Fibroblast of lung (primary cell): ENCODE results near the gene TACC2.

Experiments
- CTCF ChIP-seq, 2 donors: IDR thresholded peaks in 1 of 2; conservative IDR thresholded peaks in 1 of 2; 1 replicate in 1 of 2; 2 replicates in 1 of 2; pipeline ENCODE4 v1.5.1; 2011 to 2012; ENCODE audit warnings: low read length in 2 of 2, control low read depth in 1 of 2, inconsistent platforms in 1 of 2, low read depth in 1 of 2, mild to moderate bottlenecking in 1 of 2
- EZH2 ChIP-seq: IDR thresholded peaks from 2 replicates; pipeline ENCODE4 v1.5.1; 2012; ENCODE audit warnings: low read length, control low read depth, mild to moderate bottlenecking; ENCODE audit errors: missing control alignments

- TF ChIP-seq CTCF (conservative IDR thresholded peaks at IDR 0.05 in 1 of 2, IDR thresholded peaks at IDR 0.05 in 1 of 2; ENCODE audit: low read depth in 1 of 2, low read length in 2 of 2) (peak in 1 of 2 donors; percentile 2), EZH2 (no peak)
Observed at GRCh38 chr10:122206471-122207065, 217.6 kb downstream of the TACC2 start.
